GM19328 (cell line): ENCODE results near the gene ZFHX3.

ENCODE experiments used
- ATAC-seq: cut with Tn5 transposase; IDR thresholded peaks from one replicate; pipeline ENCODE4 v1.9.1; 2021; ENCODE audit warnings: mild to moderate bottlenecking, moderate library complexity; ENCODE audit not compliant: unreplicated experiment

ZFHX3 gene

DNA sequence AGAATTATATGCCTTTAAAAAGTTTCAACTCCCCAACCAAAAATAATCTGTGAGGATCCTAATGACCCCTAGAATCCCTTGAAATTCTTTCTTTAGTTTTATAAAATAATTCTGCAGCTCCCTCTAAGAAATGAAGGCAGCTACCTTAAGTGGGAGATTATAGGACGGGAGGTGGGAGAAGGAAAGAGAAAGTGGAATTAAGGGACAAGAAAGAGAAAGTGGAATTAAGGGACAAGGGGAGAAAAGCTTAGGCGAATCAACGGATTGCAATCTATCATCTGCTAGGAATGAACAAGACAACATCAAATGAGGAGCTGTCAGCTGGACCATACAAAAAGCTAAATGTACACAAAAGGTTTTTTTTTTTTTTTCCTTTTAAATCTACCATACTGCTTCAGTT, 262.0 kb downstream of the ZFHX3 start:
- no peak for ATAC-seq

DNA sequence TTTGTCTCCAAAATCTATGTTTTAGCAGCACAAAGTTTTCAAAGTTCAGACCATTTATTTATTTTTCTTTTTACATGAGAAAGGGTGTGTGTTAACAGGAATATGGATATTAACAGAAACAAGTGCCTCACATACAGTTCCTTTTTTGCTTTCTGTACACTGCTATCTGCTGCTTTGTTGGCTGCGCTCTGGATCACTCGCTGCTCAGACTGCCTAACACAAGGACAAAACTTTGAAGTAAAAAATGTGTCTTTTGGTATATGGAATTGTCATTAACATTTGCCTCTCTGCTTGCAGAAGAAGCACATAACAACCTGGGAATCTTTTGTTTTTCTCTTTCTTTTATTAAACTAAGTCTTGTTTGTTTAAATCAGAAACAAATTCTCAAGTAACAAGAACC, 262.8 kb downstream of the ZFHX3 start:
- no peak for ATAC-seq

DNA sequence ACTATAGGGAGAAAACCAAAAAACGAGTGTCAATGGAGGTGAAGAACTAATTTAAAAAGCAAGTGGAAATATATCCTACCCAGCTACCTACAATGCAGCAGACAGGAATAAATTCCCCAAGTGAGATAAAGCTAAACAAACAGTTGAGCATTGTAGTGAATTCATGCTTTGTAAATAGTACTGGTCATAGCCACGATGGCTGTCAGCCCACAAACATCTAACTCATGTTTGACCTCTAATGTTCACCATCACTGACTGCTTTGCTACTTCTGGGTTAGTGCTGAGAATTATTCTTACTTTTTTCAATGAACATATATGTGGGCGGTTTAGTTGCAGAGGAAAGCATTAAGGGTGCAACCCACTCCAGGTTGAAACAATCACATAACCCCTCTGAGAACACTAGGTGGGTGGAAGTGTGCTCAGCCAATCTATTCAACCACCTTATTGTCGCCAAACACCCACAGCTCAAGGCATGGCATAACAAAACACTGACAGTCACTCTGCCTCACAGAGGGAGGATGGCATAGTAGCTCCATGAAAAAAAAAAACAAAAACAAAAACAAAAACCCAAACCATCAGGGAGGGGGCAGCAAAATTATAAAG, 264.1 kb downstream of the ZFHX3 start:
- no peak for ATAC-seq

DNA sequence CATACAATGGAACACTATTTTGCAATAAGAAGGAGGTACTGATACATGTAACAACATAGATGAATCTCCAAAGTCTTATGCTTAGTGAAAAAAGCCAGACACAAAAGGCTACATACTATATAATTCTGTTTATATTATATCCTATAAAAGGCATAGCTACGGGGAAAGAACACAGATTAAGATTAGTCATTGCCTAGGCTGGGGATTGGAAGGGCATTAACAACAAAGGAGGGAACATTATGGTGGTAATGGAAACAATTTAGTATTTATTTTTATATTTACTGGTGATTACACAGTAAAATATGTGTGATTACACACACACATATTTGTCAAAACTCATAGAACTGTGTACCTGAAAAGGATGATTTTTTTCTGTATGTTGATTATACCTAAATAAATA, 278.1 kb downstream of the ZFHX3 start:
- no peak for ATAC-seq

DNA sequence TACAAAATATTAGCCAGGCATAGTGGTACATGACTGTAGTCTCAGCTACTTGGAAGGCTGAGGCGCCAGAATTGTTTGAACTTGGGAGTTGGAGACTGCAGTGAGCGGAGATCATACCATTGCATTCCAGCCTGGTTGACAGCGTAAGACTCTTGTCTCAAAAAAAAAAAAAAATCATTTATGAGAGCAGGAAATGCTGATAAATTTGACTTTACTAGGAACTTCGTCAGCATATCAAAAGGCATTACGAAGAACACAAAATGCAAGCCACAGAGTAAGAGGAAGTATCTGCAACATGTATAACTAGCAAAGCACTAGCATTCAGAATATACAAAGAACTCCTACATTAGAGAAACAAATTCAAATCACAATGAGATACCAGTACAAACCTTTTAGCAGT, 279.3 kb downstream of the ZFHX3 start:
- ATAC-seq, result no peak

DNA sequence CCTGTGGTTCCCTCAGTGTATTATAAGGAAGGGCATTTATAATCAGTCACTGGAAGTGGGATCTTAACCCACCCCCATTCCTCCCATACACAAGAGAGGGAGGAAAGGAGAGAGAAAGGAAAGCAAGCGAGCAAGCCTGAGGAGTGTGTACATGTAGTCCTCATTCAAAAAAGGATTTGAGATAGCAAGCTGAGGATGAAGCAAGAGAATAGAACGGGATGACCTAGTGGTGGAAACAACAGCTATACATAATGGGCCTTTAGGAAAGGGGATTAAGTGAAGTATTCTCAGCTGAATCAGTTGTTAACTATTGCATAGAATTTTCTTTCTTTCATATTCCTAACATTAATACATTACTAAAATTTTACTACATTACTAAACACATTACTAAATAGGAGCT, 281.4 kb downstream of the ZFHX3 start:
- no peak for ATAC-seq

DNA sequence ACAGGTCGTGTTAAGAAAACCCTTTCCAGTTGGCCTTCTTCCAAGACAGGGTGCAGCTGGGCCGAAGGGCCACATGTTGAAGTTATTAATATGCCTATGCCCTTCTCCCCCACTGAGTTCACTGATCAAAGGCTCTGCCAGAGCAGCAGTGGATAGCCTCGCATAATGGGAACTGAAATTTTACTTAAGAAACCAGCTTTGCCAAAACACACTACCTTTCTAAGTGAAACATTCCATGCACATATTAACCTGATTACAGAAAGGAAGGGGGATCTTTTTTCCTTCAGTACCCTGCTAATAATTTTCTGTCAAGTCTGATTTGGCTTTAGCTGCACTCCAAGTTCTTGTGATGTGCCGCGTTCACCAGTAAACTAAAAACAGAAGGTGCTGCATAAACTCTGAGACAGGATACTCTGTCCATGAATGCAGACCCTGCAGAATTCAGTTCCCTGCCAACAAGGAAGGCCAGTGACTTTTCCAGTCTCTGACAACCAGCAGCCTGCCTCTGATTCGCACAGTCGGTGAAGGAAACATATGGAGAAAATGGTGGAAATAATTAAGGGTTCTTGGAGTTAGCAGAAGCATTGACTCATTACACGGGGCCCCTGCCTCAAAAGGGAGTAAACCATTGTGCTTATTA, 283.8 kb downstream of the ZFHX3 start:
- no peak for ATAC-seq

DNA sequence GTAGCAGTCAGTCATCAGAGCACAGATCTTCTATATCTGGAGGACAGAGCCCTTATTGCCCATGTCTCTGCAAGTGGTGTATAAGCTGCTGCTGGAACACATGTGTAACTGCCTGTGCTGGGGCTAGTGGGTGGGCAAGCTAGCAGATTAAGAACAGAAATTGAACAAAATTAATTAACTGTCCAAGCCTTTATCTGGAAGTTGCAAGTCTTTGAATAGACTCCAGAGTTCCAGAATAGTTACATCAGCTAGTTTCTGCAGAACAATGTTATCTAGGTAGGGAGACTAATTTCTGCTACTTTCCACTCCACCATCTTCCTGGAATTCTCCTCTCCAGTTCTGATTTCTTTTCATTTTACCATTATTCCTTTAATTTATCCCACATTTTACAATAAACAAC, 287.3 kb downstream of the ZFHX3 start:
- no peak for ATAC-seq

DNA sequence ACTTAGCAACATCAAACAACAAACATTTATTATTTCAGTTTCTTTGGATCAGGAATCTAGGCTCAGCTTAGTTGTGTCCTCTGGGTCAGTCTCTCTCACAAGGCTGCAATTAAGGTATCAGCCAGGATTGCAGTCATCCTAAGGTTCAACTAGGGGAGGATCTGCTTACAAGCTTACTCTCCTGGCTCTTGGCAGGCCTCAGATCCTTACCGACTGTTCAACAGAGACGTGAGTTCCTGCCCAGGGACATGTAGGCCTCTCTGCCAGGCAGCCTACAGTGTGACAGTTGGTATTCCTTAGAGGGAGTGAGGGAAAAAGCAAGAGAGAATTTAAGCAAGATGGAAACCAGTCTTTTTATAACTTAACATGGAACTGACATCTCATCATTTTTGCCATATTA, 294.0 kb downstream of the ZFHX3 start:
- no peak for ATAC-seq

DNA sequence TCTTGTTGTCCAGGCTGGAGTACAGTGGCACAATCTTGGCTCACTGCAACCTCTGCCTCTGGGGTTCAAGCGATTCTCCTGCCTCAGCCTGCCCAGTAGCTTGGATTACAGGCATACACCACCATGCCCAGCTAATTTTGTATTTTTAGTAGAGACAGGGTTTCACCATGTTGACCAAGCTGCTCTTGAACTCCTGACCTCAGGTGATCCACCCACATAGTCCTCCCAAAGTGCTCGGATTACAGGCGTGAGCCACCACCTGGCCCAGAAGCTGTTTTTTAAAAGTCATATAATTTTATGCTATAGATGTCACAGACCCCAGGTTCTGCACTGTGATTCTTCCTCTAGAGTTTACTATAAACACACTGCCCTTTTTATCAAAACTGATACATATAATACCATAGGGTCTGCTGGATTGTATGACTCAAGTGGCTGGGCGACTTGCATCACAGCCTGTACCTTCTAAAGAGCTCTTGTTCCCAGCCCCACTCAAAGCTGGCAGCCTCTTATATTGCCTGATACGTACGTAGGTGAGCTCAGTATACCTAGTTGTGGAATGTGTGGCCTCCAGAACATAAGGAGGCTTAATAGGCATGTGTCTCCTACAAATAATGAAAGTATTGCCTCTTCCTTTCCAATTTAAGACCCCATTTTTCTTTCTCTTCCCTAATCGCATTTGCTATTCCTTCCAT, 295.8 kb downstream of the ZFHX3 start:
- no peak for ATAC-seq

DNA sequence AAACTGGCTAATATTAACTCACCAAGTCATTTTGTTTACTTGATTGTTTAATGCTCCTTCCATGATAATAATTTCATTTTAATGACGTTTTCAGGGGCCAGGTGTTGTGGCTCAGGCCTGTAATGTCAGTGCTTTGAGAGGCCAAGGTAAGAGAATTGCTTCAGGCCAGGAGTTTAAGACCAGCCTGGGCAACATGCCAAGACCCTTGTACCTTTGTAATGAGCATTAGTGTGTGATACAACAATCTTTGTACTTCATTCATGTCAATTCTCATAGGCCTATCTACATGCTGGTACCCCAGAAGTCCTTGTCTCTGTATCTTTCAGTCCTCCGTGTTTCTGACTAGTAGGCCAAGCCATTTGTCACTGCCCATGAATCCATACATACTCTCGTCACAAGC, 296.9 kb downstream of the ZFHX3 start:
- ATAC-seq, result no peak

DNA sequence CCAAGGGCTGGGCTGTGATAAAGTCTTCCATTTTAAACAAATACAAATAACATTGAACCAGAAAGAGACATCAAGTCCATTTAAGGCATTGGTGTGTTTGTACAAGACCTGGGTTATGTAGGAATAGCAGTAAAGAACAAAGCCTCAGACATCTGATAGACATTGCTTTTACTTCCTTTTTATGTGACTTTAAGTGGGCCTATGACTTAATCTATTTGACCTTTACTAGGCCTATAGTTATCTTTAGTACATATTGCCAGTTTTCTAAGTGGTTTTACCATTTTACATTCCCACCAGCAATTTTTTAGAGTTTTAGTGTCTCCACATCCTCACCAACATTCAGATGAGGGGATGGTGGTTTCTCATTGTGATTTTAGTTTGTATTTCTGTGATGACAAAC, 298.8 kb downstream of the ZFHX3 start:
- no peak for ATAC-seq

DNA sequence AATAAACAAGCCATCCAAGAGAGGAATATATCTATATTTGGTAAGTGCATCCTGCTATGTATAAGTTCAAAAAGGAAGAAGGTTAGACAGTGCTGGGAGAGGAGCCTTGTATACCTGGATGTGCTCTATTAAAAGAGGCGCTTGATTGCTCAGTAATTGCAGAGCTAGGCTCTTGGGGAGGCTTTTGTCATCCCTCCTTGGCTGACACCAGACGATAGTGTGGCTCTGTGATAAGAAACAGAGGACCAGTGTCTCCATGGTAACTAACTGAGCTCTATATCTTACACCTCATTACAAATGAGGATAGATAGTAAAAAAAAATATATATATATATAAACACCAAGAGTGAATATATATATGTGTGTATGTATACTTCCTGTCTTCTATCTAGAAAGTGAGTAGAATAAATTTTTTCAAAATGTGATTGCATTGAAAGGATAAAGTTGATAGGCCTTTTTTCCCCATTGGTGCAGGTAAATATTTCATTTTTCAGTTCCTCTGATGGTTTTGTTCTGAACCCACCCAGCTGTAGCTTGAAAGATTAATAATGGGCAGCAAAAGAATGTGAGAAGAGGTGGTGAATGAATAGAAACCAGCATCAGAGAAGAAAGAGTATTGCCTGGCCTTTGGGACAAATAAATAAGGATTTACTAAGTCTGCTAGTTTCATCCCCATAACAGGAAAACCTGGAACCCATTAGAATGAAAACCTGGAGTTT, 303.7 kb downstream of the ZFHX3 start:
- no peak for ATAC-seq

DNA sequence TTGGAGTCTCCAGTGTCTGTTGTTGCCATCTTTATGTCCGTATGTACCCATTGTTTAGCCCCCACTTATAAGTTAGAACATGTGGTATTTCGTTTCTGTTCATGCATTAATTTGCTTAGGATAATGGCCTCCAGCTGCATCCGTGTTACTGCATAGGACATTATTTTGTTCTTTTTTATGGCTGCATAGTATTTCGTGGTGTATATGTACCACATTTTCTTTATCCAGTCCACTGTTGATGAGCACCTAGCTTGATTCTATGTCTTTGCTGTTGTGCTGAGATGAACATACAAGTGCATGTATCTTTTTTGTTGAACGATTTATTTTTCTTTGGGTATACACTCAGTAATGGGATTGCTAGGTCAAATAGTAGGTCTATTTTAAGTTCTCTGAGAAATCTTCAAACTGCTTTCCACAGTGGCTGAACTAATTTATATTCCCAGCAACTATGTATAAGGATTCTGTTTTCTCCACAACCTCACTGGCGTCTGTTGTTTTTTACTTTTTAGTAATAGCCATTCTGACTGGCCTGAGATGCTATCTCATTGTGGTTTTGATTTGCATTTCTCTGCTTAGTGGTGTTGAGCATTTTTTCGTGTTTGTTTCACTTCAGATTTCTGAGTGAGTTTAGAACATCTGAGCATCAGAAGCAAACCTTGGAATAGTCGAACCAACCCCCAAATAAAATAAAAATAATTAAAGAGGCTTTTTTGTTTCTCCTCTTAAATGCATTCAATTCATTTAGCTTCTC, 304.7 kb downstream of the ZFHX3 start:
- peak; percentile 79 for ATAC-seq

DNA sequence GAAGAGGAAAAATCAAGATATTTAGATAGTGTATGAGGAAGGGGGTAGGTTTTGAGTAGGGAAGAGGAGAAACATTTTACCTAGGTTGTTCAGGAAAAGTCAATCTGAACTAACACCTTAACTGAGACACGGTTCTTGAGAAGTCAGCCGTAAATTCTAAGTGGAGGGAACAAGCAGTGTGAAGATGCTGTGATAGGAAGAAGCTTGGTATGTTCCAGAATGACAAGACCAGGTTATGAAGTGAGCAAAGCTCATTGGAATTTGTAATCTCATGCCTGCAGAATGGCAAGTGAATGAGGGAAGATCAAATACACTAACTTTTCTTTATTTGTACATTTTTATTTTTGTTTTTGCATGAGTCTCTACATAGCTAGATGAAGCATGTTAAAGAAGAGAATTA, 307.6 kb downstream of the ZFHX3 start:
- ATAC-seq, result no peak

DNA sequence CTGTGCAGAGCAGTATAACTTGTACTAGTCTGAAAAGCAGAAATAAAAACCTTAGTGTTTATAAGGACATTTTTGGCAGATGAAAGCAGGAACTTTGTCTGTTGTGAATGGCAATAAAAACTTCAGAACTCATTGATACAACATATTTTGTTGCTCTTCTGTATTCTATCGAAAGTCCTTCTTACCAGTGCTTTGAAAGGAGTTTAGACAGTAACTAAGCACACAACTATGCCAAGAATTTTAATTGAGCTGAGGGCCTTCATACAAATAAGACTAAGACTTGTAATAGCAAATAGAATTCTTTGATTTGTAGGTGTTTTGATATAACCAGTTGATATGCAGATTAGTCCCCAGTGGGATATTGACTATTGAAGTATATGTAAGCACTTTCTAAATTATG, 308.4 kb downstream of the ZFHX3 start:
- ATAC-seq, result no peak

DNA sequence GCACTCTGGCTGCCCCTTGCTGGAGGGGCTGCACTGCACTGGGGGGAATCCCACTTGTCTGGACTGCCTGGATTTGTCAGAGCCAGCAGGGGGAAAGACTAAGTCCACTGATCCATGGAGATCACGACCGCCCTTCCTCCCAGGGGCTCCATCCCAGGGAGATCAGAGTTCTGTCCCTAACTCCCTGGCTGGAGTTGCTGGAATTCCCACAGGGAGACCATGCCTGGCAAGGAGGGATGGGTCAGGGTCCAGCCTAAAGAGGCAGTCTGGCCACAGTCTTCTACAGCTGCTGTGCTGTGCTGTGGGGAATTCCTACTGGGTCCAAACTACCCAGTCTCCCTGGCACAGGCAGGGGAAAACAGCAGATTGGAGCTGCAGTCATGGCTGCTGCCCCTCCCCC, 311.9 kb downstream of the ZFHX3 start:
- no peak for ATAC-seq
